SK-N-SH treated with all-trans-retinoic acid at 6 μM for 48 hours (cell line): ENCODE data around the gene C1orf52.

Experiments
- ARNTL ChIP-seq: fragments of 450-650 bp; formaldehyde crosslinking; IDR thresholded peaks from 2 replicates; pipeline ENCODE4 v1.5.0; 2020; ENCODE audit warnings: low read depth, mild to moderate bottlenecking, moderate library complexity, borderline replicate concordance
- GLIS3 ChIP-seq: fragments of 250-450 bp; sonication (Bioruptor Pico); IDR thresholded peaks from 2 replicates; pipeline ENCODE4 v1.5.0; 2020; ENCODE audit warnings: mild to moderate bottlenecking, moderate library complexity
- OSR1 ChIP-seq: fragments of 250-450 bp; sonication (Bioruptor Pico); IDR thresholded peaks from 2 replicates; pipeline ENCODE4 v1.8.0; 2022; ENCODE audit warnings: moderate library complexity, mild to moderate bottlenecking, inconsistent platforms
- PPARA ChIP-seq: fragments of 250-450 bp; sonication (Bioruptor Pico); IDR thresholded peaks from 2 replicates; pipeline ENCODE4 v1.5.0; 2020; ENCODE audit warnings: mild to moderate bottlenecking, borderline replicate concordance
- RARB ChIP-seq: fragments of 250-450 bp; sonication (Bioruptor Pico); IDR thresholded peaks from 2 replicates; pipeline ENCODE4 v1.8.0; 2021; ENCODE audit warnings: mild to moderate bottlenecking, moderate library complexity
- TOX ChIP-seq: fragments of 250-450 bp; sonication (Bioruptor Pico); IDR thresholded peaks from 2 replicates; pipeline ENCODE4 v1.8.0; 2021; ENCODE audit warnings: mild to moderate bottlenecking, moderate library complexity, borderline replicate concordance
- ZFP3 ChIP-seq: fragments of 250-450 bp; sonication (Bioruptor Pico); IDR thresholded peaks from 2 replicates; pipeline ENCODE4 v1.5.0; 2020; ENCODE audit warnings: mild to moderate bottlenecking, moderate library complexity
- ZFP30 ChIP-seq: fragments of 450-650 bp; formaldehyde crosslinking; IDR thresholded peaks from 2 replicates; pipeline ENCODE4 v1.5.0; 2022; ENCODE audit warnings: mild to moderate bottlenecking, moderate library complexity
- ZNF70 ChIP-seq: fragments of 450-650 bp; formaldehyde crosslinking; IDR thresholded peaks from 2 replicates; pipeline ENCODE4 v1.5.0; 2020; ENCODE audit warnings: mild to moderate bottlenecking, moderate library complexity
- ZNF8 ChIP-seq: fragments of 450-650 bp; formaldehyde crosslinking; IDR thresholded peaks from 2 replicates; pipeline ENCODE4 v1.5.0; 2020; ENCODE audit warnings: mild to moderate bottlenecking, moderate library complexity
- TF ChIP-seq, protein P1 (sequence below): fragments of 250-450 bp; sonication (Bioruptor Pico); IDR thresholded peaks from 2 replicates; pipeline ENCODE4 v1.5.0; 2020; ENCODE audit warnings: mild to moderate bottlenecking, moderate library complexity
- TF ChIP-seq, protein P2 (sequence below): fragments of 250-450 bp; sonication (Bioruptor Pico); IDR thresholded peaks from 2 replicates; pipeline ENCODE4 v1.8.0; 2020; ENCODE audit warnings: mild to moderate bottlenecking, moderate library complexity, borderline replicate concordance
- TF ChIP-seq, protein P3 (sequence below): fragments of 250-450 bp; sonication (Bioruptor Pico); IDR thresholded peaks from 2 replicates; pipeline ENCODE4 v1.8.0; 2021; ENCODE audit warnings: low read depth, mild to moderate bottlenecking, moderate library complexity, borderline replicate concordance
- TF ChIP-seq, protein P4 (sequence below): fragments of 250-450 bp; sonication (Bioruptor Pico); IDR thresholded peaks from 2 replicates; pipeline ENCODE4 v1.5.1; 2021; ENCODE audit warnings: mild to moderate bottlenecking, moderate library complexity

DNA sequence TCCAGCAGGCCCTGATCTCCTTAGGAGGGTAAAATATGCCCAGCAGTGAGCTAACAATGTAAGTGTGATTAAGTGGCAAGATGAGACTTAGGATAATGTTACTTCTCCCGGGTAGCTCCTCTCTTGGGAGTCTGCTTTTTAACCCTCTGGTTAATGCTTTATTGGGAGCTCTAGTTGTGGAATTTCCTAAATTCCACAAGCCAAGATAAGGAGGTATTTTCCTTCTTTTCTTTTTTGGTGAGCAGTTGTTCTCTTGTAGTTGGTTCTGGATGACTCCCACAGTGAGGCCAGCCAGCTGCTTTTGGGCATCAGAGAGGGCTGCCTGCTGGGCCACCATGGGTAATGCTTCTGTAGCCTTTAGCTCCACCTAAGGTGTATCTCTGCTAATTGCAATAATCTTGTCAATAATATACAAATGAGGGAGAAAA is 19.3 kb downstream of the C1orf52 start:
- no peak for TF ChIP-seq ZFP3
- TF ChIP-seq ZNF8 (CRISPR knock-in tag), result no peak
- no peak for TF ChIP-seq PPARA
- TF ChIP-seq, protein P1, sequence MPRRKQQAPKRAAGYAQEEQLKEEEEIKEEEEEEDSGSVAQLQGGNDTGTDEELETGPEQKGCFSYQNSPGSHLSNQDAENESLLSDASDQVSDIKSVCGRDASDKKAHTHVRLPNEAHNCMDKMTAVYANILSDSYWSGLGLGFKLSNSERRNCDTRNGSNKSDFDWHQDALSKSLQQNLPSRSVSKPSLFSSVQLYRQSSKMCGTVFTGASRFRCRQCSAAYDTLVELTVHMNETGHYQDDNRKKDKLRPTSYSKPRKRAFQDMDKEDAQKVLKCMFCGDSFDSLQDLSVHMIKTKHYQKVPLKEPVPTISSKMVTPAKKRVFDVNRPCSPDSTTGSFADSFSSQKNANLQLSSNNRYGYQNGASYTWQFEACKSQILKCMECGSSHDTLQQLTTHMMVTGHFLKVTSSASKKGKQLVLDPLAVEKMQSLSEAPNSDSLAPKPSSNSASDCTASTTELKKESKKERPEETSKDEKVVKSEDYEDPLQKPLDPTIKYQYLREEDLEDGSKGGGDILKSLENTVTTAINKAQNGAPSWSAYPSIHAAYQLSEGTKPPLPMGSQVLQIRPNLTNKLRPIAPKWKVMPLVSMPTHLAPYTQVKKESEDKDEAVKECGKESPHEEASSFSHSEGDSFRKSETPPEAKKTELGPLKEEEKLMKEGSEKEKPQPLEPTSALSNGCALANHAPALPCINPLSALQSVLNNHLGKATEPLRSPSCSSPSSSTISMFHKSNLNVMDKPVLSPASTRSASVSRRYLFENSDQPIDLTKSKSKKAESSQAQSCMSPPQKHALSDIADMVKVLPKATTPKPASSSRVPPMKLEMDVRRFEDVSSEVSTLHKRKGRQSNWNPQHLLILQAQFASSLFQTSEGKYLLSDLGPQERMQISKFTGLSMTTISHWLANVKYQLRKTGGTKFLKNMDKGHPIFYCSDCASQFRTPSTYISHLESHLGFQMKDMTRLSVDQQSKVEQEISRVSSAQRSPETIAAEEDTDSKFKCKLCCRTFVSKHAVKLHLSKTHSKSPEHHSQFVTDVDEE (CRISPR knock-in tag), result no peak
- TF ChIP-seq, protein P2, sequence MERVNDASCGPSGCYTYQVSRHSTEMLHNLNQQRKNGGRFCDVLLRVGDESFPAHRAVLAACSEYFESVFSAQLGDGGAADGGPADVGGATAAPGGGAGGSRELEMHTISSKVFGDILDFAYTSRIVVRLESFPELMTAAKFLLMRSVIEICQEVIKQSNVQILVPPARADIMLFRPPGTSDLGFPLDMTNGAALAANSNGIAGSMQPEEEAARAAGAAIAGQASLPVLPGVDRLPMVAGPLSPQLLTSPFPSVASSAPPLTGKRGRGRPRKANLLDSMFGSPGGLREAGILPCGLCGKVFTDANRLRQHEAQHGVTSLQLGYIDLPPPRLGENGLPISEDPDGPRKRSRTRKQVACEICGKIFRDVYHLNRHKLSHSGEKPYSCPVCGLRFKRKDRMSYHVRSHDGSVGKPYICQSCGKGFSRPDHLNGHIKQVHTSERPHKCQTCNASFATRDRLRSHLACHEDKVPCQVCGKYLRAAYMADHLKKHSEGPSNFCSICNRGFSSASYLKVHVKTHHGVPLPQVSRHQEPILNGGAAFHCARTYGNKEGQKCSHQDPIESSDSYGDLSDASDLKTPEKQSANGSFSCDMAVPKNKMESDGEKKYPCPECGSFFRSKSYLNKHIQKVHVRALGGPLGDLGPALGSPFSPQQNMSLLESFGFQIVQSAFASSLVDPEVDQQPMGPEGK, result no peak
- TF ChIP-seq ZFP30 (CRISPR knock-in tag), result no peak
- no peak for TF ChIP-seq RARB (CRISPR knock-in tag)
- TF ChIP-seq, protein P3, sequence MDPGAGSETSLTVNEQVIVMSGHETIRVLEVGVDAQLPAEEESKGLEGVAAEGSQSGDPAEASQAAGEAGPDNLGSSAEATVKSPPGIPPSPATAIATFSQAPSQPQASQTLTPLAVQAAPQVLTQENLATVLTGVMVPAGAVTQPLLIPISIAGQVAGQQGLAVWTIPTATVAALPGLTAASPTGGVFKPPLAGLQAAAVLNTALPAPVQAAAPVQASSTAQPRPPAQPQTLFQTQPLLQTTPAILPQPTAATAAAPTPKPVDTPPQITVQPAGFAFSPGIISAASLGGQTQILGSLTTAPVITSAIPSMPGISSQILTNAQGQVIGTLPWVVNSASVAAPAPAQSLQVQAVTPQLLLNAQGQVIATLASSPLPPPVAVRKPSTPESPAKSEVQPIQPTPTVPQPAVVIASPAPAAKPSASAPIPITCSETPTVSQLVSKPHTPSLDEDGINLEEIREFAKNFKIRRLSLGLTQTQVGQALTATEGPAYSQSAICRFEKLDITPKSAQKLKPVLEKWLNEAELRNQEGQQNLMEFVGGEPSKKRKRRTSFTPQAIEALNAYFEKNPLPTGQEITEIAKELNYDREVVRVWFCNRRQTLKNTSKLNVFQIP (CRISPR knock-in tag), result no peak
- no peak for TF ChIP-seq ARNTL
- no peak for TF ChIP-seq TOX (CRISPR knock-in tag)
- TF ChIP-seq, protein P4, sequence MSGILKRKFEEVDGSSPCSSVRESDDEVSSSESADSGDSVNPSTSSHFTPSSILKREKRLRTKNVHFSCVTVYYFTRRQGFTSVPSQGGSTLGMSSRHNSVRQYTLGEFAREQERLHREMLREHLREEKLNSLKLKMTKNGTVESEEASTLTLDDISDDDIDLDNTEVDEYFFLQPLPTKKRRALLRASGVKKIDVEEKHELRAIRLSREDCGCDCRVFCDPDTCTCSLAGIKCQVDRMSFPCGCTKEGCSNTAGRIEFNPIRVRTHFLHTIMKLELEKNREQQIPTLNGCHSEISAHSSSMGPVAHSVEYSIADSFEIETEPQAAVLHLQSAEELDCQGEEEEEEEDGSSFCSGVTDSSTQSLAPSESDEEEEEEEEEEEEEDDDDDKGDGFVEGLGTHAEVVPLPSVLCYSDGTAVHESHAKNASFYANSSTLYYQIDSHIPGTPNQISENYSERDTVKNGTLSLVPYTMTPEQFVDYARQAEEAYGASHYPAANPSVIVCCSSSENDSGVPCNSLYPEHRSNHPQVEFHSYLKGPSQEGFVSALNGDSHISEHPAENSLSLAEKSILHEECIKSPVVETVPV (CRISPR knock-in tag), result no peak
- no peak for TF ChIP-seq OSR1 (CRISPR knock-in tag)
- TF ChIP-seq GLIS3 (CRISPR knock-in tag), result no peak
- no peak for TF ChIP-seq ZNF70 (CRISPR knock-in tag)
